ENCODE measurements around the gene THYN1. TPM values are rescaled to one million over a fixed set of nuclear protein-coding genes. Genes with fewer than 3 reads are reported as not detected.

Gene THYN1
- total and polyA plus RNA-seq, 2 donors (not counting 3 experiments of a cell fraction or from before 2014, with no cell fraction given), result 35.7 to 38.0 TPM

GRCh38 chr11:134207538-134208239 lies 45.5 kb downstream of the THYN1 start:
- H3K27ac ChIP-seq (ENCODE audit: insufficient read depth, low read depth, low read length), result no peak overlapping the region
- intact Hi-C loops (cut with micrococcal nuclease) (loop anchor here (1.0 to 5.0 kb wide), 3 partner anchors 37 to 280 kb away; partner anchors contain the start of genes ACAD8 and THYN1), dilution Hi-C loops (cut with MboI; ENCODE audit: extremely low pct_ligation_motif_present, low sequenced_read_pairs) (no loop called here)
- no peaks in the 10 kb centered on the region for H3K27me3 ChIP-seq (ENCODE audit: control insufficient read depth in 2 of 2, insufficient read depth in 2 of 2, low read length in 2 of 2)
- FAIRE-seq (no peak), DNase-seq (ENCODE audit: low read depth, low spot score) (peak; percentile 10)
- no peaks in the 10 kb centered on the region for H3K9me1 ChIP-seq (replicated peaks; ENCODE audit: control insufficient read depth, extremely low read depth, insufficient read depth, low read length)
- H3K4me2 ChIP-seq (ENCODE audit: insufficient read depth, low read length), result no peak overlapping the region
- ChIA-PET POLR2A (interaction anchor here (0.7 kb wide), 1 partner anchor 17 kb away, joined by 3 read pairs; the partner anchor contains the start of gene VPS26B), CTCF (interaction anchor here (0.6 to 4.5 kb wide), 14 partner anchors 11 to 157 kb away, joined by 3 to 20 read pairs (median 6); partner anchors contain the start of genes ACAD8, NCAPD3, THYN1 and VPS26B)
- H3K4me1 ChIP-seq (ENCODE audit: control insufficient read depth, extremely low read depth, insufficient read depth, low read length), result no peaks in the 10 kb centered on the region
- peaks cover 13% of the 10 kb centered on the region for H3K79me2 ChIP-seq (ENCODE audit: control insufficient read depth, insufficient read depth, low read length)
- no peaks in the 10 kb centered on the region for H3K9me3 ChIP-seq (replicated peaks; ENCODE audit: control insufficient read depth, insufficient read depth, low read length)
- H3K36me3 ChIP-seq (ENCODE audit: control insufficient read depth in 2 of 2, extremely low read depth in 1 of 2, insufficient read depth in 2 of 2, low read length in 2 of 2), result peaks cover 5 to 14% of the 10 kb centered on the region in 2 experiments
- no TSS peak for BruUV-seq (replicated peaks)
- no peaks in the 10 kb centered on the region for H4K20me1 ChIP-seq (replicated peaks; ENCODE audit: control insufficient read depth, extremely low read depth, insufficient read depth, low read length)
- H3K4me3 ChIP-seq (replicated peaks in 1 of 3; ENCODE audit: insufficient read depth in 1 of 3, low read depth in 1 of 3, low read length in 3 of 3), result no peak overlapping the region
- H2AFZ ChIP-seq (ENCODE audit: low read depth, low read length), result no peak overlapping the region
- no peak overlapping the region for H3K9ac ChIP-seq (replicated peaks; ENCODE audit: extremely low read depth, insufficient read depth, low read length)
- TF ChIP-seq, protein P1, sequence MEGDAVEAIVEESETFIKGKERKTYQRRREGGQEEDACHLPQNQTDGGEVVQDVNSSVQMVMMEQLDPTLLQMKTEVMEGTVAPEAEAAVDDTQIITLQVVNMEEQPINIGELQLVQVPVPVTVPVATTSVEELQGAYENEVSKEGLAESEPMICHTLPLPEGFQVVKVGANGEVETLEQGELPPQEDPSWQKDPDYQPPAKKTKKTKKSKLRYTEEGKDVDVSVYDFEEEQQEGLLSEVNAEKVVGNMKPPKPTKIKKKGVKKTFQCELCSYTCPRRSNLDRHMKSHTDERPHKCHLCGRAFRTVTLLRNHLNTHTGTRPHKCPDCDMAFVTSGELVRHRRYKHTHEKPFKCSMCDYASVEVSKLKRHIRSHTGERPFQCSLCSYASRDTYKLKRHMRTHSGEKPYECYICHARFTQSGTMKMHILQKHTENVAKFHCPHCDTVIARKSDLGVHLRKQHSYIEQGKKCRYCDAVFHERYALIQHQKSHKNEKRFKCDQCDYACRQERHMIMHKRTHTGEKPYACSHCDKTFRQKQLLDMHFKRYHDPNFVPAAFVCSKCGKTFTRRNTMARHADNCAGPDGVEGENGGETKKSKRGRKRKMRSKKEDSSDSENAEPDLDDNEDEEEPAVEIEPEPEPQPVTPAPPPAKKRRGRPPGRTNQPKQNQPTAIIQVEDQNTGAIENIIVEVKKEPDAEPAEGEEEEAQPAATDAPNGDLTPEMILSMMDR (IDR thresholded peaks at IDR 0.05; ENCODE audit: extremely low read depth in 1 of 2, insufficient read depth in 1 of 2, low read depth in 1 of 2, low read length in 2 of 2), result peak; percentile 39 to 54
- TF ChIP-seq EZH2 (IDR thresholded peaks at IDR 0.05; ENCODE audit: borderline replicate concordance, low read depth, low read length, severe bottlenecking), result no peak
- TF ChIP-seq POLR2A (IDR thresholded peaks at IDR 0.05; ENCODE audit: low read depth, low read length), result no peak

GRCh38 chr11:134206185-134206584 lies 47.0 kb downstream of the THYN1 start:
- Histone ChIP-seq H3K4me2 (ENCODE audit: insufficient read depth, low read length) (no peak overlapping the region), H3K4me3 (replicated peaks in 1 of 3; ENCODE audit: insufficient read depth in 1 of 3, low read depth in 1 of 3, low read length in 3 of 3) (no peak overlapping the region), H3K79me2 (ENCODE audit: control insufficient read depth, insufficient read depth, low read length) (peaks cover 4% of the 10 kb centered on the region), H3K9ac (replicated peaks; ENCODE audit: extremely low read depth, insufficient read depth, low read length) (no peak overlapping the region), H2AFZ (ENCODE audit: low read depth, low read length) (no peak overlapping the region), H3K27me3 (ENCODE audit: control insufficient read depth in 2 of 2, insufficient read depth in 2 of 2, low read length in 2 of 2) (no peaks in the 10 kb centered on the region), H3K36me3 (ENCODE audit: control insufficient read depth in 2 of 2, extremely low read depth in 1 of 2, insufficient read depth in 2 of 2, low read length in 2 of 2) (peaks cover 5 to 11% of the 10 kb centered on the region in 2 experiments), H3K9me1 (replicated peaks; ENCODE audit: control insufficient read depth, extremely low read depth, insufficient read depth, low read length) (no peaks in the 10 kb centered on the region), H3K9me3 (replicated peaks; ENCODE audit: control insufficient read depth, insufficient read depth, low read length) (no peaks in the 10 kb centered on the region), H3K27ac (ENCODE audit: insufficient read depth, low read depth, low read length) (no peak overlapping the region), H4K20me1 (replicated peaks; ENCODE audit: control insufficient read depth, extremely low read depth, insufficient read depth, low read length) (no peaks in the 10 kb centered on the region), H3K4me1 (ENCODE audit: control insufficient read depth, extremely low read depth, insufficient read depth, low read length) (no peaks in the 10 kb centered on the region)
- CTCF ChIA-PET, result interaction anchor here (1.6 to 4.5 kb wide), 2 partner anchors 38 to 156 kb away, joined by 6 to 20 read pairs; no protein-coding TSS in a partner anchor
- no peak for FAIRE-seq
- POLR2A ChIA-PET, result no interaction called here
- intact Hi-C loops (cut with micrococcal nuclease) (loop anchor here (2.0 to 5.0 kb wide), 2 partner anchors 47 to 279 kb away; partner anchors contain the start of genes ACAD8 and THYN1), dilution Hi-C loops (cut with MboI; ENCODE audit: extremely low pct_ligation_motif_present, low sequenced_read_pairs) (no loop called here)
- no TSS peak for BruUV-seq (replicated peaks)
- TF ChIP-seq JUN (IDR thresholded peaks at IDR 0.05; ENCODE audit: borderline replicate concordance, insufficient read depth, insufficient read length, low read depth) (no peak), POLR2AphosphoS5 (IDR thresholded peaks at IDR 0.05; ENCODE audit: insufficient read depth, low read depth, low read length) (no peak), MAX (IDR thresholded peaks at IDR 0.05; ENCODE audit: insufficient read depth, insufficient read length) (no peak), GATA2 (IDR thresholded peaks at IDR 0.05; ENCODE audit: insufficient read depth, insufficient read length, low read depth, low read length) (no peak), MYC (IDR thresholded peaks at IDR 0.05; ENCODE audit: low read depth, low read length) (no peak), FOS (IDR thresholded peaks at IDR 0.05; ENCODE audit: borderline replicate concordance, insufficient read depth, low read length) (no peak), EZH2 (IDR thresholded peaks at IDR 0.05; ENCODE audit: borderline replicate concordance, low read depth, low read length, severe bottlenecking) (no peak), POLR2A (IDR thresholded peaks at IDR 0.05; ENCODE audit: low read depth, low read length) (no peak)
- TF ChIP-seq, protein P1 (IDR thresholded peaks at IDR 0.05; ENCODE audit: extremely low read depth in 1 of 2, insufficient read depth in 1 of 2, low read depth in 1 of 2, low read length in 2 of 2), result no peak
- no peak for DNase-seq (ENCODE audit: low read depth, low spot score)

All from endothelial cell of umbilical vein (primary cell).